ENCODE data around the gene PRKCZ. TPM values are rescaled to one million over a fixed set of nuclear protein-coding genes. Genes with fewer than 3 reads are reported as not detected.

PRKCZ gene
- total and polyA plus RNA-seq, 9 of the 15 experiments (the other 6 are each of a cell fraction or from before 2014, with no cell fraction given): 0.07 to 3.1 (median 1.3) TPM

GRCh38 chr1:2212532-2213491 lies 162.6 kb downstream of the PRKCZ start (continued):
- TF ChIP-seq ZNF133 (CRISPR knock-in tag; IDR thresholded peaks at IDR 0.05) (no peak), JUND (IDR thresholded peaks at IDR 0.05; ENCODE audit: borderline replicate concordance, low read depth, low read length) (peak; percentile 94), JUND (tag; IDR thresholded peaks at IDR 0.05; ENCODE audit: borderline replicate concordance, low read depth, low read length) (peak; percentile 91), TAF1 (IDR thresholded peaks at IDR 0.05; ENCODE audit: control insufficient read depth, extremely low read depth, insufficient read depth, low read length, severe bottlenecking) (no peak), MTA3 (IDR thresholded peaks at IDR 0.05; ENCODE audit: borderline replicate concordance) (peak; percentile 88), CEBPG (CRISPR knock-in tag; IDR thresholded peaks at IDR 0.05) (no peak), CEBPG (tag; conservative IDR thresholded peaks at IDR 0.05 in 1 of 2, IDR thresholded peaks at IDR 0.05 in 1 of 2) (no peak), CHD2 (IDR thresholded peaks at IDR 0.05; ENCODE audit: low read depth, low read length) (no peak), TGIF2 (CRISPR knock-in tag; IDR thresholded peaks at IDR 0.05) (no peak), HDAC8 (tag; IDR thresholded peaks at IDR 0.05) (peak; percentile 88), ZNF184 (CRISPR knock-in tag; IDR thresholded peaks at IDR 0.05) (no peak), HES1 (IDR thresholded peaks at IDR 0.05; ENCODE audit: low read depth) (no peak), ZFX (CRISPR knock-in tag; IDR thresholded peaks at IDR 0.05) (peak; percentile 95), EGR1 (conservative IDR thresholded peaks at IDR 0.05) (peak; percentile 44; the same call in 1 of the 2 replicates), KLF6 (CRISPR knock-in tag; IDR thresholded peaks at IDR 0.05; ENCODE audit: borderline replicate concordance) (peak; percentile 73; the same call in 1 of the 2 replicates), NONO (IDR thresholded peaks at IDR 0.05; ENCODE audit: low read depth in 2 of 2, low read length in 1 of 2) (0 out of 4 replicates have a peak, but pooled peaks of 1 of the 2 experiments have one; percentile 12), RBM34 (IDR thresholded peaks at IDR 0.05; ENCODE audit: borderline replicate concordance, insufficient read depth, low read length) (no peak), CHD4 (IDR thresholded peaks at IDR 0.05; ENCODE audit: insufficient read depth, insufficient replicate concordance, low read depth, low read length, poor library complexity, severe bottlenecking) (no peak), HMGXB4 (CRISPR knock-in tag; IDR thresholded peaks at IDR 0.05) (no peak)
- TF ChIP-seq, protein P1, sequence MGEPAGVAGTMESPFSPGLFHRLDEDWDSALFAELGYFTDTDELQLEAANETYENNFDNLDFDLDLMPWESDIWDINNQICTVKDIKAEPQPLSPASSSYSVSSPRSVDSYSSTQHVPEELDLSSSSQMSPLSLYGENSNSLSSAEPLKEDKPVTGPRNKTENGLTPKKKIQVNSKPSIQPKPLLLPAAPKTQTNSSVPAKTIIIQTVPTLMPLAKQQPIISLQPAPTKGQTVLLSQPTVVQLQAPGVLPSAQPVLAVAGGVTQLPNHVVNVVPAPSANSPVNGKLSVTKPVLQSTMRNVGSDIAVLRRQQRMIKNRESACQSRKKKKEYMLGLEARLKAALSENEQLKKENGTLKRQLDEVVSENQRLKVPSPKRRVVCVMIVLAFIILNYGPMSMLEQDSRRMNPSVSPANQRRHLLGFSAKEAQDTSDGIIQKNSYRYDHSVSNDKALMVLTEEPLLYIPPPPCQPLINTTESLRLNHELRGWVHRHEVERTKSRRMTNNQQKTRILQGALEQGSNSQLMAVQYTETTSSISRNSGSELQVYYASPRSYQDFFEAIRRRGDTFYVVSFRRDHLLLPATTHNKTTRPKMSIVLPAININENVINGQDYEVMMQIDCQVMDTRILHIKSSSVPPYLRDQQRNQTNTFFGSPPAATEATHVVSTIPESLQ (CRISPR knock-in tag; IDR thresholded peaks at IDR 0.05): no peak
- TF ChIP-seq, protein P2, sequence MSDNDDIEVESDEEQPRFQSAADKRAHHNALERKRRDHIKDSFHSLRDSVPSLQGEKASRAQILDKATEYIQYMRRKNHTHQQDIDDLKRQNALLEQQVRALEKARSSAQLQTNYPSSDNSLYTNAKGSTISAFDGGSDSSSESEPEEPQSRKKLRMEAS (CRISPR knock-in tag; IDR thresholded peaks at IDR 0.05): peak; percentile 93
